Pancreas (tissue), 10 donors: ENCODE results near the gene CDHR5. TPM values are rescaled to one million over a fixed set of nuclear protein-coding genes. Genes with fewer than 3 reads are reported as not detected.

Experiments used
- ATAC-seq, 4 donors: fragments of 200-7000 bp; cut with Tn5 transposase; one replicate each; pipeline versions ENCODE4 v1.8.0 to v1.9.1; 2020; ENCODE audit warnings: mild to moderate bottlenecking in 4 of 4, moderate library complexity in 4 of 4
- DNase-seq, 6 donors: peaks; one replicate each; pipeline ENCODE4 v3.0.0-alpha.2; 2020
- FAIRE-seq: peaks from 2 replicates; lab custom pipeline; 2012; peaks lifted over from hg19 to GRCh38; lab: Jason Lieb, UNC
- H3K27ac ChIP-seq, 4 donors: fragments of 200-600 bp; sonication (generic); 1 replicate in 3 of 4; 2 replicates in 1 of 4; pipeline versions ENCODE4 v1.5.0 to v1.8.0; 2020
- H3K27me3 ChIP-seq, 4 donors: fragments of 200-600 bp; one replicate each; pipeline ENCODE4 v1.8.0; 2021
- H3K36me3 ChIP-seq, 3 donors: fragments of 200-600 bp; sonication (generic) in 1 of 3; one replicate each; pipeline versions ENCODE4 v1.5.0 to v1.8.0; 2020 to 2021
- H3K4me1 ChIP-seq, 3 donors: fragments of 200-600 bp; one replicate each; pipeline ENCODE4 v1.8.0; 2021
- H3K4me3 ChIP-seq, 4 donors: fragments of 200-600 bp; sonication (generic) in 2 of 4; one replicate each; pipeline versions ENCODE4 v1.5.0 to v1.8.0; 2020 to 2021
- H3K9me3 ChIP-seq, 4 donors: fragments of 200-600 bp; one replicate each; pipeline ENCODE4 v1.8.0; 2021
- CTCF ChIP-seq, 4 donors: fragments of 200-600 bp; sonication (generic) in 3 of 4; IDR thresholded peaks; one replicate each; pipeline versions ENCODE4 v1.5.0 to v1.8.0; 2021; ENCODE audit warnings: antibody characterized with exemption in 4 of 4
- WGBS, 2 donors: extraction: QIAGEN DNeasy Blood & Tissue Kit; methylation state at CpG; one replicate each; pipeline ENCODE4 v1.1.7; 2013; 5-methylcytosine and 5-hydroxymethylcytosine counted together
- intact Hi-C, 3 donors: fragments of 100-400 bp; cut with DNase I; formaldehyde crosslinking; loops; one replicate each; pipeline versions ENCODE4 v1.11.1 to v1.14.2; 2022
- microRNA-seq, 2 donors: library from miRNA; unstranded; fragments of <30 nt; microRNA quantifications; one replicate each; pipeline versions ENCODE4 to v1.1.0, GENCODE V29; 2019 to 2020
- polyA plus RNA-seq, 2 donors: library from polyadenylated mRNA; stranded (reverse); fragments of 200-250 nt; gene quantifications; one replicate each; pipeline ENCODE4 v1.2.3, GENCODE V29; 2013
- total RNA-seq, 6 donors: library from RNA; stranded (reverse); fragmentation: NEBNext Ultra II Directional in 4 of 6; extraction: Animal tissue kit (Norgen Biotek cat#: 25700) in 4 of 6; gene quantifications; one replicate each; pipeline versions ENCODE4 v1.2.1 to v1.2.4, GENCODE V29; 2021 to 2023
- donor health status: healthy with polysubstance abuse.
- donor health status: DM: no; HTN: no; CAD: no; lungs with moderate emphysema.
- donor health status: DM: no; HTN: no; CAD: no.
- donor health status: control.
- donor health status: control.
- donor health status: Bipolar disorder and iron deficiency.
- donor health status: DM: yes; HTN: yes; CAD: no.
- donor health status: DM: no; HTN: no; CAD: no.
- donor health status: DM: no; HTN: no; CAD: no.
- donor health status: DM: yes; HTN: yes; CAD: no.

Gene CDHR5
- total and polyA plus RNA-seq, 8 donors, result 0.61 to 4.4 (median 1.5) TPM

- intact Hi-C loops, result no loop called here
- TF ChIP-seq CTCF (IDR thresholded peaks at IDR 0.05), result no peak
- peak in 1 of 4 donors; percentile 2 for ATAC-seq
- DNase-seq, result peak in 3 of 6 donors; percentile 54 to 84 (median 68)
- FAIRE-seq, result no peak
- WGBS, 2 donors, result 22 to 24% methylated on average over 40 to 41 of the region's 41 CpGs
- Histone ChIP-seq H3K4me3 (peak overlapping the region; percentile 23 to 65 (median 48)), H3K4me1 (peaks cover 0 to 10% (median 0%) of the 10 kb centered on the region in 3 donors), H3K9me3 (no peaks in the 10 kb centered on the region), H3K27ac (peak overlapping the region; percentile 39 to 76 (median 48)), H3K27me3 (no peaks in the 10 kb centered on the region), H3K36me3 (no peaks in the 10 kb centered on the region)
Measured at GRCh38 chr11:567629-568292, 57.0 kb downstream of the CDHR5 start.

- no peaks in the 10 kb centered on the region for H3K9me3 ChIP-seq
- H3K27me3 ChIP-seq, result no peaks in the 10 kb centered on the region
- H3K4me1 ChIP-seq, result peaks cover 0 to 15% (median 5%) of the 10 kb centered on the region in 3 donors
- no peak for FAIRE-seq
- no peak for TF ChIP-seq CTCF (IDR thresholded peaks at IDR 0.05)
- DNase-seq, result peak in 2 of 6 donors; percentile 58 to 74
- intact Hi-C loops, result no loop called here
- H3K4me3 ChIP-seq, result peak overlapping the region in 1 of 4 donors; percentile 65
- no peaks in the 10 kb centered on the region for H3K36me3 ChIP-seq
- ATAC-seq, result no peak
- WGBS, 2 donors, result 87 to 96% methylated on average over 18 of the region's 18 CpGs
- peak overlapping the region in 3 of 4 donors; percentile 39 to 76 (median 44) for H3K27ac ChIP-seq
Measured at GRCh38 chr11:567011-567628, 57.6 kb downstream of the CDHR5 start.

Small RNA genes lying within 50 kb of the gene (microRNA-seq; reads per million reads assigned to microRNA genes)
- 57.6 to 159 reads per million in 2 donors for gene MIR210

Other genes with a start within 250 kb of the CDHR5 start
- 10 to 100 TPM; 23.4 to 36.1 (median 26.2) TPM for gene PKP3, start 230.7 kb downstream of the CDHR5 start, total RNA-seq
- 10 to 100 TPM; 33.8 to 50.5 TPM for gene PKP3, start 230.7 kb downstream of the CDHR5 start, polyA plus RNA-seq
- gene SIGIRR, start 210.0 kb downstream of the CDHR5 start, total RNA-seq, result 10 to 100 TPM; 39.2 to 62.1 (median 46.9) TPM
- 100 to 1,000 TPM; 138 to 158 TPM for gene SIGIRR, start 210.0 kb downstream of the CDHR5 start, polyA plus RNA-seq
- 10 to 100 TPM in 4 of 6 donors, 1 to 10 TPM in 2; 6.2 to 32.1 (median 12.5) TPM for gene ANO9, start 182.9 kb downstream of the CDHR5 start, total RNA-seq
- 10 to 100 TPM; 46.2 to 68.7 TPM for gene ANO9, start 182.9 kb downstream of the CDHR5 start, polyA plus RNA-seq
- 10 to 100 TPM; 11.3 to 17.4 (median 15.2) TPM for gene PTDSS2, start 174.7 kb downstream of the CDHR5 start, total RNA-seq
- gene PTDSS2, start 174.7 kb downstream of the CDHR5 start, polyA plus RNA-seq, result 10 to 100 TPM; 24.7 to 44.7 TPM
- 10 to 100 TPM; 38.9 to 65.1 (median 59.1) TPM for gene RNH1, start 117.7 kb downstream of the CDHR5 start, total RNA-seq
- 10 to 100 TPM; 66.8 to 87.7 TPM for gene RNH1, start 117.7 kb downstream of the CDHR5 start, polyA plus RNA-seq
- gene HRAS, start 89.4 kb downstream of the CDHR5 start, total RNA-seq, result 10 to 100 TPM; 10.4 to 22.6 (median 19.2) TPM
- gene HRAS, start 89.4 kb downstream of the CDHR5 start, polyA plus RNA-seq, result 100 to 1,000 TPM; 103 to 130 TPM
- 1 to 10 TPM in 5 of 6 donors, under 1 TPM in 1; 0.98 to 2.0 (median 1.6) TPM for gene LRRC56, start 87.4 kb downstream of the CDHR5 start, total RNA-seq
- gene LRRC56, start 87.4 kb downstream of the CDHR5 start, polyA plus RNA-seq, result 1 to 10 TPM; 5.4 to 7.3 TPM
- gene LMNTD2, start 64.2 kb downstream of the CDHR5 start, total RNA-seq, result 1 to 10 TPM; 2.7 to 6.9 (median 5.6) TPM
- gene LMNTD2, start 64.2 kb downstream of the CDHR5 start, polyA plus RNA-seq, result 10 to 100 TPM; 10.4 to 24.2 TPM
- gene RASSF7, start 64.0 kb downstream of the CDHR5 start, total RNA-seq, result 10 to 100 TPM; 17.6 to 35.7 (median 27.9) TPM
- 100 to 1,000 TPM; 171 to 253 TPM for gene RASSF7, start 64.0 kb downstream of the CDHR5 start, polyA plus RNA-seq
- gene PHRF1, start 48.5 kb downstream of the CDHR5 start, total RNA-seq, result 10 to 100 TPM; 11.2 to 17.2 (median 13.1) TPM
- gene PHRF1, start 48.5 kb downstream of the CDHR5 start, polyA plus RNA-seq, result 10 to 100 TPM; 15.6 to 39.3 TPM
- gene IRF7, start 9.0 kb downstream of the CDHR5 start, total RNA-seq, result 10 to 100 TPM in 2 of 6 donors, 1 to 10 TPM in 4; 4.0 to 30.0 (median 9.1) TPM
- gene IRF7, start 9.0 kb downstream of the CDHR5 start, polyA plus RNA-seq, result 10 to 100 TPM; 33.4 to 36.6 TPM
- under 1 TPM in 2 of 6 donors, not detected in 4; 0.58 to 0.69 TPM for gene SCT, start 2.2 kb upstream of the CDHR5 start, total RNA-seq
- not detected for gene SCT, start 2.2 kb upstream of the CDHR5 start, polyA plus RNA-seq
- gene DRD4, start 12.3 kb upstream of the CDHR5 start, total RNA-seq, result 1 to 10 TPM in 1 of 6 donors, under 1 TPM in 5; 0.28 to 1.4 (median 0.66) TPM
- 1 to 10 TPM; 2.4 TPM for gene DRD4, start 12.3 kb upstream of the CDHR5 start, polyA plus RNA-seq
- gene DEAF1, start 70.3 kb upstream of the CDHR5 start, total RNA-seq, result 10 to 100 TPM; 15.9 to 26.9 (median 18.5) TPM
- gene DEAF1, start 70.3 kb upstream of the CDHR5 start, polyA plus RNA-seq, result 10 to 100 TPM; 28.4 to 33.8 TPM
- gene TMEM80, start 70.9 kb upstream of the CDHR5 start, total RNA-seq, result 10 to 100 TPM in 4 of 6 donors, 1 to 10 TPM in 2; 8.5 to 16.4 (median 14.2) TPM
- gene TMEM80, start 70.9 kb upstream of the CDHR5 start, polyA plus RNA-seq, result 10 to 100 TPM; 18.6 to 24.7 TPM
- gene EPS8L2, start 81.3 kb upstream of the CDHR5 start, total RNA-seq, result 100 to 1,000 TPM in 2 of 6 donors, 10 to 100 TPM in 4; 58.1 to 113 (median 71.1) TPM
- 100 to 1,000 TPM; 249 to 286 TPM for gene EPS8L2, start 81.3 kb upstream of the CDHR5 start, polyA plus RNA-seq
- gene TALDO1, start 122.5 kb upstream of the CDHR5 start, total RNA-seq, result 10 to 100 TPM; 52.5 to 83.9 (median 78.2) TPM
- gene TALDO1, start 122.5 kb upstream of the CDHR5 start, polyA plus RNA-seq, result 10 to 100 TPM; 50.3 to 70.0 TPM
- 10 to 100 TPM; 13.6 to 28.9 (median 18.1) TPM for gene GATD1, start 152.5 kb upstream of the CDHR5 start, total RNA-seq
- gene GATD1, start 152.5 kb upstream of the CDHR5 start, polyA plus RNA-seq, result 10 to 100 TPM; 27.9 to 43.2 TPM
- under 1 TPM in 1 of 6 donors, not detected in 5; 0.12 TPM for gene CEND1, start 165.1 kb upstream of the CDHR5 start, total RNA-seq
- under 1 TPM; 0.27 to 0.42 TPM for gene CEND1, start 165.1 kb upstream of the CDHR5 start, polyA plus RNA-seq
- gene SLC25A22, start 173.3 kb upstream of the CDHR5 start, total RNA-seq, result 10 to 100 TPM; 32.2 to 84.0 (median 41.8) TPM
- 10 to 100 TPM; 40.4 to 45.5 TPM for gene SLC25A22, start 173.3 kb upstream of the CDHR5 start, polyA plus RNA-seq
- 10 to 100 TPM in 1 of 6 donors, 1 to 10 TPM in 5; 6.3 to 12.9 (median 8.7) TPM for gene PIDD1, start 180.3 kb upstream of the CDHR5 start, total RNA-seq
- gene PIDD1, start 180.3 kb upstream of the CDHR5 start, polyA plus RNA-seq, result 10 to 100 TPM; 53.1 to 70.9 TPM
- 1,000 to 10,000 TPM in 5 of 6 donors, 100 to 1,000 TPM in 1; 944 to 1,591 (median 1,137) TPM for gene RPLP2, start 185.0 kb upstream of the CDHR5 start, total RNA-seq
- 1,000 to 10,000 TPM in 1 of 2 donors, 100 to 1,000 TPM in 1; 761 to 1,687 TPM for gene RPLP2, start 185.0 kb upstream of the CDHR5 start, polyA plus RNA-seq
- gene PNPLA2, start 194.0 kb upstream of the CDHR5 start, total RNA-seq, result 100 to 1,000 TPM in 1 of 6 donors, 10 to 100 TPM in 5; 59.1 to 109 (median 82.1) TPM
- gene PNPLA2, start 194.0 kb upstream of the CDHR5 start, polyA plus RNA-seq, result 100 to 1,000 TPM; 233 to 234 TPM
- gene CRACR2B, start 203.0 kb upstream of the CDHR5 start, total RNA-seq, result 100 to 1,000 TPM in 4 of 6 donors, 10 to 100 TPM in 2; 60.6 to 140 (median 108) TPM
- 100 to 1,000 TPM; 263 to 378 TPM for gene CRACR2B, start 203.0 kb upstream of the CDHR5 start, polyA plus RNA-seq
- gene CD151, start 208.0 kb upstream of the CDHR5 start, total RNA-seq, result 100 to 1,000 TPM; 163 to 278 (median 233) TPM
- 100 to 1,000 TPM; 256 to 351 TPM for gene CD151, start 208.0 kb upstream of the CDHR5 start, polyA plus RNA-seq
- 10 to 100 TPM; 62.9 to 98.8 (median 68.9) TPM for gene POLR2L, start 217.6 kb upstream of the CDHR5 start, total RNA-seq
- gene POLR2L, start 217.6 kb upstream of the CDHR5 start, polyA plus RNA-seq, result 100 to 1,000 TPM in 1 of 2 donors, 10 to 100 TPM in 1; 64.7 to 110 TPM
- 10 to 100 TPM; 15.3 to 25.0 (median 18.8) TPM for gene TSPAN4, start 217.9 kb upstream of the CDHR5 start, total RNA-seq
- 10 to 100 TPM; 44.0 to 67.2 TPM for gene TSPAN4, start 217.9 kb upstream of the CDHR5 start, polyA plus RNA-seq